Neural cell (in vitro differentiated cells): Measurements from ENCODE around the gene SIL1. TPM values are rescaled to one million over a fixed set of nuclear protein-coding genes. Genes with fewer than 3 reads are reported as not detected.
"Not testable (repeated sequence)": the region's sequence is repeated elsewhere in the genome, so short reads cannot be mapped to it uniquely, and the experiment has no call there.

Experiments
- H2AFZ ChIP-seq: fragments of 200-600, 300-800 bp; sonication (generic), shearing (Covaris generic); 2 replicates; pipeline ENCODE4 v1.6.0; 2014; ENCODE audit warnings: low read depth, mild to moderate bottlenecking, antibody characterized with exemption, low read length, moderate library complexity
- H3F3A ChIP-seq: fragments of 200-600 bp; shearing (Covaris generic); 2 replicates; pipeline ENCODE4 v1.6.1; 2016; ENCODE audit warnings: mild to moderate bottlenecking, moderate library complexity, mixed read lengths, antibody characterized with exemption, low read length; ENCODE audit not compliant: insufficient read depth, poor library complexity, severe bottlenecking
- H3K27ac ChIP-seq: fragments of 200-600, 300-800 bp; sonication (generic), shearing (Covaris generic); 2 replicates; pipeline ENCODE4 v1.5.1; 2014; ENCODE audit warnings: mild to moderate bottlenecking, low read length, moderate library complexity
- H3K27me3 ChIP-seq: fragments of 300-800, 200-600 bp; sonication (generic), shearing (Covaris generic); 2 replicates; pipeline ENCODE4 v1.6.0; 2014; ENCODE audit warnings: mild to moderate bottlenecking, low read depth, low read length, moderate library complexity; ENCODE audit not compliant: insufficient read depth
- H3K36me3 ChIP-seq: fragments of 300-800, 200-600 bp; sonication (generic), shearing (Covaris generic); 2 replicates; pipeline ENCODE4 v1.5.1; 2014; ENCODE audit warnings: mild to moderate bottlenecking, antibody characterized with exemption, low read length, moderate library complexity; ENCODE audit not compliant: insufficient read depth
- H3K4me2 ChIP-seq: fragments of 300-800, 200-600 bp; sonication (generic), shearing (Covaris generic); 2 replicates; pipeline ENCODE4 v1.6.0; 2014; ENCODE audit warnings: mild to moderate bottlenecking, low read length
- H3K4me3 ChIP-seq: fragments of 300-800, 200-600 bp; sonication (generic), shearing (Covaris generic); 2 replicates; pipeline ENCODE4 v1.5.1; 2014; ENCODE audit warnings: mild to moderate bottlenecking, low read length, moderate library complexity
- H3K79me2 ChIP-seq: fragments of 200-600 bp; shearing (Covaris generic); replicated peaks from 2 replicates; pipeline ENCODE4 v1.6.0; 2014; ENCODE audit warnings: mild to moderate bottlenecking, low read length, moderate library complexity; ENCODE audit not compliant: insufficient read depth
- H3K9ac ChIP-seq: fragments of 300-800, 200-600 bp; sonication (generic), shearing (Covaris generic); 2 replicates; pipeline ENCODE4 v1.6.1; 2016; ENCODE audit warnings: mild to moderate bottlenecking, low read length, mixed read lengths
- H3K9me2 ChIP-seq: fragments of 200-600 bp; shearing (Covaris generic); 2 replicates; pipeline ENCODE4 v1.6.1; 2016; ENCODE audit warnings: mild to moderate bottlenecking, low read length, mixed read lengths; ENCODE audit not compliant: insufficient read depth
- H3K9me3 ChIP-seq: fragments of 200-600, 300-800 bp; sonication (generic), shearing (Covaris generic); 2 replicates; pipeline ENCODE4 v1.6.1; 2016; ENCODE audit warnings: mild to moderate bottlenecking, mixed run types, low read length, moderate library complexity, mixed read lengths
- H4K20me1 ChIP-seq: fragments of 200-600 bp; shearing (Covaris generic); 2 replicates; pipeline ENCODE4 v1.6.1; 2016; ENCODE audit warnings: mild to moderate bottlenecking, mixed run types; ENCODE audit not compliant: insufficient read depth
- CTCF ChIP-seq: fragments of 450-650 bp; IDR thresholded peaks from 2 replicates; pipeline ENCODE4 v1.5.1; 2014; ENCODE audit warnings: antibody characterized with exemption, mild to moderate bottlenecking, moderate library complexity; ENCODE audit not compliant: poor library complexity, severe bottlenecking
- EP300 ChIP-seq: fragments of 450-650 bp; conservative IDR thresholded peaks from 2 replicates; pipeline ENCODE4 v1.6.1; 2014; ENCODE audit warnings: antibody characterized with exemption, mild to moderate bottlenecking, moderate library complexity; ENCODE audit not compliant: poor library complexity, severe bottlenecking
- EZH2 ChIP-seq: fragments of 200-600, 300-800 bp; shearing (Covaris generic), sonication (generic); IDR thresholded peaks from 2 replicates; pipeline ENCODE4 v1.6.1; 2014; ENCODE audit warnings: antibody characterized with exemption, low read length, borderline replicate concordance, mild to moderate bottlenecking; ENCODE audit not compliant: insufficient read depth, poor library complexity, severe bottlenecking
- MXI1 ChIP-seq: fragments of 450-650 bp; conservative IDR thresholded peaks from 2 replicates; pipeline ENCODE4 v1.6.1; 2014; ENCODE audit warnings: antibody characterized with exemption, mild to moderate bottlenecking; ENCODE audit not compliant: poor library complexity, severe bottlenecking
- POLR2AphosphoS5 ChIP-seq: IDR thresholded peaks from 2 replicates; pipeline ENCODE4 v1.6.1; 2012
- RAD21 ChIP-seq: fragments of 450-650 bp; conservative IDR thresholded peaks from 2 replicates; pipeline ENCODE4 v1.6.1; 2014; ENCODE audit warnings: antibody characterized with exemption, mild to moderate bottlenecking, moderate library complexity
- SMC3 ChIP-seq: fragments of 450-650 bp; conservative IDR thresholded peaks from 2 replicates; pipeline ENCODE4 v1.6.1; 2014; ENCODE audit warnings: antibody characterized with exemption, mild to moderate bottlenecking, moderate library complexity; ENCODE audit not compliant: poor library complexity
- TAF1 ChIP-seq: IDR thresholded peaks from 2 replicates; pipeline ENCODE4 v1.6.1; 2012; ENCODE audit warnings: low read depth
- polyA plus RNA-seq: library from polyadenylated mRNA; depleted of rRNA; stranded (reverse); fragments of >200 nt; gene quantifications from 2 replicates; pipeline ENCODE4 v1.2.3, GENCODE V29; 2014
- TF ChIP-seq, protein P1 (sequence below): IDR thresholded peaks from 2 replicates; pipeline ENCODE4 v1.6.1; 2012; ENCODE audit warnings: borderline replicate concordance

Gene SIL1
- polyA plus RNA-seq, 1 donor from 2014 or later = 4.7 TPM

DNA sequence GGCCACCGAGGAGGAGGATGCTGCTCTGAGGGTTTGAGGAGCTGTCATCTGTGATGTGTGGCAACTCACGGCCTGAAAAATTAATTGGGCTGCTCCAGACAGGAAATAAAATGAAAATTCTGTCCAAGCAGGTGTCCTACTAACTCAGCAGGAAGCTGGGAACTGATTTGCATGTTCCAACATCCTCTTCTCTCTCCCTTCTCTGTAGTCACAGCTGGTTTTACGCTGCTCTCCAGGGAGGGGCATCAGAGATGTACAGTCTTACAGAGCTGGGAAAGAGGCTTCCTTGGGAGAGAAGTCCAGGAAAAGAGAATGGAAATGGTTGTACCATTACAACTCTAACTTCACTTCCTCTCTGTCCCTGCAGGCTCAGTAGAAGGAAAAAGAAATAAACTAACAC lies 24.2 kb upstream of the SIL1 start:
- no peak for TF ChIP-seq EZH2
- TF ChIP-seq SMC3 = no peak
- TF ChIP-seq MXI1 = no peak
- TF ChIP-seq EP300 = no peak
- TF ChIP-seq TAF1 = no peak
- TF ChIP-seq CTCF = no peak
- Histone ChIP-seq H3K9me3 (no peaks in the 10 kb centered on the region), H2AFZ (no peak overlapping the region)

DNA sequence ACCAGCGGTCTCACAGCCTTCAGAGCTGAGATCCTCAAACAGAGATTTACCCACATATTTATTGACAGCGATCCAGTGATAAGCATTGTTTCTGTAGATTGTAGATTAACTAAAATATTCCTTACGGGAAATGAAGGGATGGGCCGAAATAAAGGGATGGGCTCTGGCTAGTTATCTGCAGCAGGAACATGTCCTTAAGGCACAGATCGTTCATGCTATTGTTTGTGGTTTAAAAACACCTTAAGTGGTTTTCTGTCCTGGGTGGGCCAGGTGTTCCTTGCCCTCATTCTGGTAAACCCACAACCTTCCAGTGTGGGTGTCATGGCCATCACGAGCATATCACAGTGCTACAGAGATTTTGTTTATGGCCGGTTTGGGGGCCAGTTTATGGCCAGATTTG lies 19.9 kb upstream of the SIL1 start:
- H3K9ac ChIP-seq, H3K9me2 ChIP-seq: not testable (repeated sequence)

More for the DNA sequence above, 24.2 kb upstream of the SIL1 start:
- H3F3A ChIP-seq = no peaks in the 10 kb centered on the region
- H3K79me2 ChIP-seq = no peaks in the 10 kb centered on the region
- no peaks in the 10 kb centered on the region for H3K9me2 ChIP-seq
- H3K4me2 ChIP-seq = no peak overlapping the region
- H4K20me1 ChIP-seq = no peaks in the 10 kb centered on the region
- no peaks in the 10 kb centered on the region for H3K27me3 ChIP-seq
- H3K4me3 ChIP-seq = no peak overlapping the region
- no peaks in the 10 kb centered on the region for H3K36me3 ChIP-seq
- H3K27ac ChIP-seq = no peak overlapping the region
- H3K9ac ChIP-seq = no peak overlapping the region

GRCh38 chr5:139215107-139215975 lies 17.2 kb upstream of the SIL1 start:
- Histone ChIP-seq H3K9me2 (no peaks in the 10 kb centered on the region), H3F3A (no peaks in the 10 kb centered on the region), H3K4me2 (no peak overlapping the region), H4K20me1 (no peaks in the 10 kb centered on the region), H3K9me3 (no peaks in the 10 kb centered on the region), H2AFZ (no peak overlapping the region), H3K27me3 (no peaks in the 10 kb centered on the region), H3K36me3 (no peaks in the 10 kb centered on the region), H3K9ac (no peak overlapping the region), H3K79me2 (no peaks in the 10 kb centered on the region), H3K27ac (no peak overlapping the region), H3K4me3 (no peak overlapping the region)
- TF ChIP-seq EZH2 (no peak), TAF1 (no peak), POLR2AphosphoS5 (no peak), CTCF (no peak), RAD21 (no peak), MXI1 (no peak)
- TF ChIP-seq, protein P1, sequence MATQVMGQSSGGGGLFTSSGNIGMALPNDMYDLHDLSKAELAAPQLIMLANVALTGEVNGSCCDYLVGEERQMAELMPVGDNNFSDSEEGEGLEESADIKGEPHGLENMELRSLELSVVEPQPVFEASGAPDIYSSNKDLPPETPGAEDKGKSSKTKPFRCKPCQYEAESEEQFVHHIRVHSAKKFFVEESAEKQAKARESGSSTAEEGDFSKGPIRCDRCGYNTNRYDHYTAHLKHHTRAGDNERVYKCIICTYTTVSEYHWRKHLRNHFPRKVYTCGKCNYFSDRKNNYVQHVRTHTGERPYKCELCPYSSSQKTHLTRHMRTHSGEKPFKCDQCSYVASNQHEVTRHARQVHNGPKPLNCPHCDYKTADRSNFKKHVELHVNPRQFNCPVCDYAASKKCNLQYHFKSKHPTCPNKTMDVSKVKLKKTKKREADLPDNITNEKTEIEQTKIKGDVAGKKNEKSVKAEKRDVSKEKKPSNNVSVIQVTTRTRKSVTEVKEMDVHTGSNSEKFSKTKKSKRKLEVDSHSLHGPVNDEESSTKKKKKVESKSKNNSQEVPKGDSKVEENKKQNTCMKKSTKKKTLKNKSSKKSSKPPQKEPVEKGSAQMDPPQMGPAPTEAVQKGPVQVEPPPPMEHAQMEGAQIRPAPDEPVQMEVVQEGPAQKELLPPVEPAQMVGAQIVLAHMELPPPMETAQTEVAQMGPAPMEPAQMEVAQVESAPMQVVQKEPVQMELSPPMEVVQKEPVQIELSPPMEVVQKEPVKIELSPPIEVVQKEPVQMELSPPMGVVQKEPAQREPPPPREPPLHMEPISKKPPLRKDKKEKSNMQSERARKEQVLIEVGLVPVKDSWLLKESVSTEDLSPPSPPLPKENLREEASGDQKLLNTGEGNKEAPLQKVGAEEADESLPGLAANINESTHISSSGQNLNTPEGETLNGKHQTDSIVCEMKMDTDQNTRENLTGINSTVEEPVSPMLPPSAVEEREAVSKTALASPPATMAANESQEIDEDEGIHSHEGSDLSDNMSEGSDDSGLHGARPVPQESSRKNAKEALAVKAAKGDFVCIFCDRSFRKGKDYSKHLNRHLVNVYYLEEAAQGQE = no peak

More for the DNA sequence above, 19.9 kb upstream of the SIL1 start:
- H2AFZ ChIP-seq, H3K9me3 ChIP-seq, H4K20me1 ChIP-seq, H3K4me2 ChIP-seq, H3K4me3 ChIP-seq, H3K79me2 ChIP-seq, H3K36me3 ChIP-seq, H3K27me3 ChIP-seq, H3F3A ChIP-seq, H3K27ac ChIP-seq: not testable (repeated sequence)
